ENCODE measurements around the gene PLCB4. TPM values are rescaled to one million over a fixed set of nuclear protein-coding genes. Genes with fewer than 3 reads are reported as not detected.

PLCB4 gene
- total RNA-seq, 4 donors from 2014 or later: 30.7 to 61.8 (median 47.6) TPM

GRCh38 chr20:9457136-9457535 lies 388.2 kb downstream of the PLCB4 start:
- H3K27ac ChIP-seq (replicated peaks in 1 of 4): no peak overlapping the region
- peaks cover 4 to 71% (median 36%) of the 10 kb centered on the region in 4 donors for H3K36me3 ChIP-seq
- DNase-seq (ENCODE audit: extremely low spot score): no peak
- intact Hi-C loops (cut with DNase I): no loop called here
- no peaks in the 10 kb centered on the region for H3K9me3 ChIP-seq
- no peak for TF ChIP-seq POLR2A (IDR thresholded peaks at IDR 0.05; ENCODE audit: low read depth)
- TF ChIP-seq CTCF (IDR thresholded peaks at IDR 0.05): no peak
- no peak for TF ChIP-seq EP300 (IDR thresholded peaks at IDR 0.05)
- TF ChIP-seq POLR2AphosphoS5 (IDR thresholded peaks at IDR 0.05): no peak
- no peaks in the 10 kb centered on the region for H3K27me3 ChIP-seq
- peaks cover 0 to 10% (median 4%) of the 10 kb centered on the region in 4 donors for H3K4me1 ChIP-seq
- WGBS: 85% methylated on average over 2 of the region's 2 CpGs
- H3K4me3 ChIP-seq: no peak overlapping the region

- intact Hi-C loops (cut with DNase I): no loop called here
- TF ChIP-seq EP300 (IDR thresholded peaks at IDR 0.05) (no peak), CTCF (IDR thresholded peaks at IDR 0.05) (no peak), POLR2A (IDR thresholded peaks at IDR 0.05; ENCODE audit: low read depth) (no peak), POLR2AphosphoS5 (IDR thresholded peaks at IDR 0.05) (no peak)
- 78% methylated on average over 1 of the region's 1 CpG for WGBS
- Histone ChIP-seq H3K4me1 (peaks cover 0 to 10% (median 4%) of the 10 kb centered on the region in 4 donors), H3K27me3 (no peaks in the 10 kb centered on the region), H3K36me3 (peaks cover 4 to 68% (median 34%) of the 10 kb centered on the region in 4 donors), H3K27ac (replicated peaks in 1 of 4) (no peak overlapping the region), H3K9me3 (no peaks in the 10 kb centered on the region), H3K4me3 (no peak overlapping the region)
- DNase-seq (ENCODE audit: extremely low spot score): no peak
Measured at GRCh38 chr20:9458138-9458796, 389.4 kb downstream of the PLCB4 start.

- H3K4me3 ChIP-seq: no peak overlapping the region
- WGBS: 71% methylated on average over 2 of the region's 2 CpGs
- no peaks in the 10 kb centered on the region for H3K27me3 ChIP-seq
- peaks cover 4 to 56% (median 31%) of the 10 kb centered on the region in 4 donors for H3K36me3 ChIP-seq
- DNase-seq (ENCODE audit: extremely low spot score): no peak
- TF ChIP-seq POLR2A (IDR thresholded peaks at IDR 0.05; ENCODE audit: low read depth) (no peak), CTCF (IDR thresholded peaks at IDR 0.05) (no peak)
- no peak overlapping the region for H3K27ac ChIP-seq (replicated peaks in 1 of 4)
- intact Hi-C loops (cut with DNase I): no loop called here
- no peaks in the 10 kb centered on the region for H3K9me3 ChIP-seq
- H3K4me1 ChIP-seq: peaks cover 0 to 10% (median 4%) of the 10 kb centered on the region in 4 donors
Measured at GRCh38 chr20:9460518-9460917, 391.6 kb downstream of the PLCB4 start.

- no peaks in the 10 kb centered on the region for H3K27me3 ChIP-seq
- H3K27ac ChIP-seq (replicated peaks in 1 of 4): no peak overlapping the region
- TF ChIP-seq POLR2AphosphoS5 (IDR thresholded peaks at IDR 0.05): no peak
- TF ChIP-seq EP300 (IDR thresholded peaks at IDR 0.05): no peak
- no peak for TF ChIP-seq POLR2A (IDR thresholded peaks at IDR 0.05; ENCODE audit: low read depth)
- peak in 2 of 3 experiments; percentile 27 to 36 for TF ChIP-seq CTCF (IDR thresholded peaks at IDR 0.05)
- DNase-seq (ENCODE audit: extremely low spot score): no peak
- peaks cover 0 to 38% (median 7%) of the 10 kb centered on the region in 4 donors for H3K36me3 ChIP-seq
- H3K4me1 ChIP-seq: no peaks in the 10 kb centered on the region
- intact Hi-C loops (cut with DNase I): no loop called here
- H3K4me3 ChIP-seq: no peak overlapping the region
- 48% methylated on average over 3 of the region's 3 CpGs for WGBS
- H3K9me3 ChIP-seq: no peaks in the 10 kb centered on the region
Measured at GRCh38 chr20:9467995-9468394, 399.1 kb downstream of the PLCB4 start.
